GM18951 (cell line): ENCODE measurements around the gene ZMYND11.

ENCODE experiments used
- POLR2A ChIP-seq: IDR thresholded peaks from 4 replicates; pipeline ENCODE4 v1.6.1; 2011; ENCODE audit warnings: mild to moderate bottlenecking; ENCODE audit not compliant: insufficient read length, insufficient read depth; ENCODE audit errors: extremely low read depth
- in situ Hi-C: fragments of 300-500 bp; cut with MboI; formaldehyde crosslinking; loops from one replicate; pipeline ENCODE4 v1.12.0; 2022; ENCODE audit warnings: low sequenced_read_pairs, mixed read lengths, inconsistent platforms; ENCODE audit not compliant: unreplicated experiment

The ZMYND11 gene

DNA sequence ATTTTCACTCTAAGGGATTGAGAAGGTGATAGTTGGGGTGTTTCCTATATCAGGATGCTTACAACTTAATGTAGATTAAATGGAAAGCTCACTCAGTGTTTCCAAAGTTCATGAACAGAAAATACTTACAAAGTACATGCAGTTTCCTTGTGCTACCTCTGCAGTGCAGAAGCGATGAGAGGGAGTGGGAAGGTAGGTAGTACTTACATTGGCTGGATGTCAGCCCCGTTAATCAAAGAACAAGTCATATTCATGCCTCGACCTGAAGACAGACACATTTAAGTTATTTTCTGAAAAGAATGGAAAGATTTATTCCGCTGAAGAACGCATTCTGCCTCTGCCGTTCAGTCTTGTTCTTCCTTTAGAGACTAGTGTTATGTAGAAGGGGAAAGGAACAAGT is 93.1 kb downstream of the ZMYND11 start:
- in situ Hi-C loops = no loop called here
- no peak for TF ChIP-seq POLR2A

DNA sequence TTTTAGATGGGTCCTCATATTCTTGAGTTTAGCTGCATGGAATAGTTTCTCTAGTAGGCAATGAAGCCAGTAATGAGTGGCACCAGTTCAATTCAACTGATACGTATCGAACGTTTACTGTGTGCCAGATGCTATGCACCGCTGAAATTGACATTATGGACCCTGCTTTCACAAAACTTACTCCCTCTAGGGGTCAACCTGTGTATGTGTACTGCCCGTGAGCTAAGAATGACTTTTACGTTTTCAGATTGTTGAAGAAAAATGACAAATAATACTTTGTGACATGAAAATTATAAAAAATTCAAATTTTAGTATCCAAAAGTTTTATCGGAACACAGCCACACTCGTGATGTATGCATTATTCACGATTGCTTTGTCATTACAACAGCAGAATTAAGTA is 95.5 kb downstream of the ZMYND11 start:
- in situ Hi-C loops = no loop called here
- no peak for TF ChIP-seq POLR2A

DNA sequence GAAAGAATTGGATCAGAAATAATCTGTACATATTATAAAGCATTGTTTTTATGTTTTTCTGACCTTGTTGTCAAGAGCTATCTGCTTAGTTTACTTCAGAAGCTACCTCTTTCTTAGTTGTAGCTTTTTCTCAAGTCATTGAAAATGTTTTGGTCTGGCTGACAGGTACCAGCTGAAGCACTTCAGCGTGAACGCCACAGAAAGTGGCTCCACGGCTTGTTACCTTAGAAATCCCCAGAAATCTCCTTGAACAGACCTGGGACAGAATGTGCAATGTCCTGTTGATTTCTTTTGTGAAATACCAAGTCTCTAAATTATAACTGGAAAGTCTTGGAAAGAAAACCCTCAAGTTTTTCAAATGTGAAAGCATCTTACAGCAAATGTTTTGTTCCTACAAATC is 96.8 kb downstream of the ZMYND11 start:
- in situ Hi-C loops = no loop called here

DNA sequence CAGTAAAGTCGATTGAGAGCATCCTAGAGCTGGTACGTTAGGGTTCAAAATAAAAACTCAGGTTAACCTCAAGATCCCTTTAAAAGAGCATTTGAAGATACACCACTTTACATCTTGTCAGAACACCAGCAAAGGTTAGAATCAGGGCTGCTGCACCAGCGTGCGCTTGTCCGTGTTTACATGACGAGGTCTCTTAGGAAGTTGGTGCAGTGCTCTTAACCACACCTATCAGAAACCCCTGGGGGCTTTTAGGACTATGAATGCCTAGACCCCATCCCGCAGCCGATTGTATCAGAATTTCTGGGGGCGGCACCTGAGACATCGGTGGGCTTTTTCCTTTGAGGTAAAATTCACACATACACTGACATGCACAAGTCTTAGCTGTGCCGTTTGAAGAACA is 97.6 kb downstream of the ZMYND11 start:
- TF ChIP-seq POLR2A = no peak

More for the DNA sequence above, 96.8 kb downstream of the ZMYND11 start:
- TF ChIP-seq POLR2A = no peak

DNA sequence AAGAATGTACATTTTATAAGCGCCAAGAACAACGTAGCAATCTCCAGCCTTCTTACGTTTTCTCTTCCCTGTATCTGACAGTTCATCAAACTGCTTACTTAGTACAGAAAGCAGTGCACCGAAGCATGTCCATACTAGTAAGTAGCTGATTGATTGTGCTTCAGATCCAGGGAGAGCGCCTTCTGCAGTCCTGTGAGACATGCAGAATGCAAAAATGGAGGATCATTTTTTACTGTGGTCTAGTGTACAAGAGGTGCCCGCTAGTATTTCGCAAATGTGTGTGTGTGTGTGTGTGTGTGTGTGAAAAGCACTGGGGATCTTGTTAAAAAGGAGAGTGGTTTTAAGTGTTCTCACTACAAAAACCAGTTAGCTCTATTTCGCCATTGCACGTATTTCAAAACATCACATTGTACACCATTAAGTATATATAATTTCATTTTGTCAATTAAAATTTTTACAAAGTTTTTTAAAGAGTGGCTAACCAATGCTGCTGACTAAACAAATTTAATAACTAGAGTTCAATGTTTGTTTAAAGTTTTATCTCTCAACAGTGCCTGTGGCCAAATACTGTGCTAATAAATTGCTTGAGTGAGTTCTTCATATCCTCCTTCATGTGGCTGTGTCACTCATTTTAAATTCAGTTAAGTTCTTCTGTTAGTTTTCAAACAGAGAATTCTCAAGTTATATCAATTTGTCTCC is 99.6 kb downstream of the ZMYND11 start:
- in situ Hi-C loops = no loop called here
- no peak for TF ChIP-seq POLR2A

More for the DNA sequence above, 97.6 kb downstream of the ZMYND11 start:
- in situ Hi-C loops = no loop called here

DNA sequence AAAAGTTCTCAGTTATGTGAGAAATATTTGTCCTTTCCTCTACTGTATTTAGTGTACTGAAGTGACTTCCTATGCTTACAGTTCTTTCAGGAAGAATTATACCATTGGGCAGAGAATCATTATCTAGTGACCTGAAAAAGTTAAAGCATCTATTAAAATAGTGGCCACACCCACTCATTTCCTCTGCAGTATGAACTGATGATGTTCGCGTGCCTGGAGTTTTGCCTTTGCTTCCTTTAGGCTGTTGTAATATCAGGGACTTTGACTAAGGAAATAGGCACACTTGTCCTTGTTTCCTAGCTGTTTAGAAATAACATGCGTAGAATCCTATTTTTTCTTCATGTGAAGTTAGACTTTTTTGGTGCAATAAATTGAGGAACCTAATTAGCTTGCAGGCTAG is 100.7 kb downstream of the ZMYND11 start:
- no peak for TF ChIP-seq POLR2A
- in situ Hi-C loops = no loop called here

DNA sequence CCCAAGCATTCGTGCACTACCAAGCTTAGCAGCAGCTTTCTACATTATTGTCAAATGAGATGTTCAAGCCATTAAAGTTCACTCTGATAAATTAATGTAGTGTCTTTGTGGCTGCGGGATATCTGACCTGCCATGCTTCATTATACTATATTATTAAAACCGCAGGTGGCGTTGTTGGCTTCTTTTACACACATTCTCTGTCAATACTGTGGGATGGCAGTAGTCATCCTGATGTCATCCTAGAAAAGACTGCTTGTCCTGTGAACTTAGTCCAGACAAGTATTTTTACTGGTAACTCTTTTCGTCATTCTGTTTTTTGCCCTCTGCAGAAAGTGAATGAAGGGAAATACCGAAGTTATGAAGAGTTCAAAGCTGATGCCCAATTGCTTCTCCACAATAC is 103.9 kb downstream of the ZMYND11 start:
- no peak for TF ChIP-seq POLR2A
- in situ Hi-C loops = no loop called here

DNA sequence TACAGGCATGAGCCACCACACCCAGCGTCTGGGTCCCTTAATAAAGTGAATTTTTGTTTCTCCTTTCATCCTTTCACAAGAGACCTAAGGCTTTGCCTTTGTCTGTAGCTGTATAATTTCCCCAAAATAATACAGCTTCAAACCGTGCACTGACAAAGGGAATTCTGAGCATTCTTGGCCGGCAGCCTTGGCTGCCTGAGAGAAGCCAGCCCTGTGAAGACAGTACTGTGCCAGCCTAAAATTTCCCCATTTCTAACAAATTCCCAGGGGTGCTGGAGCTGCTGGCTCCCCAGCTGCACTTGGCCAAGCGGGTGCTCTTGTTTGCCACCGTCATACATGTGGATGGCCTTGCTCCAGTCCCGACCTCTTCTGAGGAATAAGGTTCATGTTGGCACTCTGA is 106.2 kb downstream of the ZMYND11 start:
- in situ Hi-C loops = no loop called here
- TF ChIP-seq POLR2A = no peak

DNA sequence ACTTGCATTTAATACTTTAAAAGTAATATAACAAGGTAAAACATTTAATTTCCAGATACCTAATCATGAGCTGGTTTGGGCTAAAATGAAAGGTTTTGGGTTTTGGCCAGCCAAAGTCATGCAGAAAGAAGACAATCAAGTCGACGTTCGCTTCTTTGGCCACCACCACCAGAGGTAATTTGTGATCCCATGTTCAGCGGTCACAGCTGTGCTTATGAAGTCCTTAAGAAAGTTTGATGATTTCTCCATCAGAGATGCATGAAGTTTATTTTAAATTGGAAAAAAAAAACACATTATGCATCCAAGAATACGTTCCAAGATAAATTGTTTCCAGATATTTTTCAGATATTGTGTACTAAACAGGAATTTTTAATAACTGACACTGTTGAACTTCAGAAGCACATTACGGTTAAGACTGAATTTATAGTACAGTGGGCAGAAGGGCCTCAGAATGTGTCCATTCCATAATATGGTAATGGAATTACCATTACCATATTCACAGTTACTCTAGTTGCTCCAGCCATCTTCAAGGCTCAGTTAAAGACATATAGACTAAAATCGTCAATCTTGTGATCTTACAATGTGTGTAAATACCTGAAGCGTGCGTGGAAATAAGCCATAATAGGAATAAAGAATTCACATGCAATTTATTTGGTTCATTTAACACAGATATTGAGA is 106.8 kb downstream of the ZMYND11 start:
- in situ Hi-C loops = no loop called here
- no peak for TF ChIP-seq POLR2A

DNA sequence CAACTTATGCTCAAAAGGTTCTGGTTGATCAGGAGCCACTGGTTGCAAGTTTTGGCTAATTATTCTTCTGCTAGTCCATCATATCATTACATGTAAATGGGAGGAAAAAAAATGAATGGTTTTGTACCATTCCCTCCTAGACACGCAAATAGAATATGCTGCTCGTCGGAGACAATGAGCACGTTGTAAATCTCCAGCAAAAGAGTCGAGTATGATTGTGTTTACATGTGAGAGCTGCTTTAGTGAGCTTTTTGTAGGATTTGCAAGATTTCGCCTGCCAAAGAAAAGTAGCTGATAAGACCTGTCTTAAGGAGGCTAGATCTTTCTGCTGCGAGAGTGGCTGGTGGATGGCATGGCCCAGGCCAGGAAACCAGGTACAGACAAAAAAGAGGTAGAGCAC is 109.0 kb downstream of the ZMYND11 start:
- no peak for TF ChIP-seq POLR2A

DNA sequence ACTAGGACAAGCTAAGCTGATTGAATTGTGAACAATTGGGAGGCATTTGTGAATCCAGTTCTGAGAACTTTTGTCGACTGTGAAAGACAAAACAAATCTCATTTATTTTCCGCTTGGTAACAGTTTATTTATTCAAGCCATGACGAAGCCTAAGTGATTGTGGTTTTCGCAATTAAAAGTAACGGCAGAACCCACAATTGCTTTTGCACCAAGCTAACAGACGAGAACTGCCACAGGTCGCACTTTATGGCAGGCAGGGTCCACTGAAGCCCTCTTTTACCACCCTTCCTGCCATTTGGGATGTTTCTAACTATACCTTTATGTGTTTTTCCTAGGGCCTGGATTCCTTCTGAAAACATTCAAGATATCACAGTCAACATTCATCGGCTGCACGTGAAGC is 111.2 kb downstream of the ZMYND11 start:
- TF ChIP-seq POLR2A = no peak
- in situ Hi-C loops = no loop called here

More for the DNA sequence above, 109.0 kb downstream of the ZMYND11 start:
- in situ Hi-C loops = no loop called here

DNA sequence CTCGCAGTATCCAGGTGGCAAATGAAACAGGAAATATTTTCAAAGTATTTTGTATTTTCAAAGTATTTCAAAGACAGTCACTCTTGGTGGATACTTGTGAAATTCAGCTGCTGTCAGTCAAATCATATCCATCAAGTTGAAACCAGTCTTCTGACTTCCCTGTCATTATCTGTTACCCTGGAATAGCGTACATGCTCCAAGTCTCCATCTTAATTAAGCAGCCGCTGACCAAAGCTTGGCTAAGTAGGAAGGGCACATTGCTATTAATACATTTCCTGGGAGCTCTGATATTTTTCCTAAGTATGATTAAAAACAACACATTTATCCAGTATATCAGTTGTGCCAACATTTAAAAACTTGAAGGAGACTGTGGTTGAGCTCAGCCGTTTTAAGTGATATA is 112.2 kb downstream of the ZMYND11 start:
- in situ Hi-C loops = no loop called here
- TF ChIP-seq POLR2A = no peak

DNA sequence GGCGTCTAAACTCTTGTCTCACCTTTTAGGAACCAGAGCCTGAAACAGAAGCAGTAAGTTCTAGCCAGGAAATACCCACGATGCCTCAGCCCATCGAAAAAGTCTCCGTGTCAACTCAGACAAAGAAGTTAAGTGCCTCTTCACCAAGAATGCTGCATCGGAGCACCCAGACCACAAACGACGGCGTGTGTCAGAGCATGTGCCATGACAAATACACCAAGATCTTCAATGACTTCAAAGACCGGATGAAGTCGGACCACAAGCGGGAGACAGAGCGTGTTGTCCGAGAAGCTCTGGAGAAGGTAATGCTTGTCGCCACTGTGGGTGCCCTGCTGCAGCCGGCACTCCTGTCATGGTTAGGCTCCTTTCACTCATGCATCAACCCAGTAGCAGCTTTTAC is 113.1 kb downstream of the ZMYND11 start:
- TF ChIP-seq POLR2A = no peak
- in situ Hi-C loops = no loop called here

DNA sequence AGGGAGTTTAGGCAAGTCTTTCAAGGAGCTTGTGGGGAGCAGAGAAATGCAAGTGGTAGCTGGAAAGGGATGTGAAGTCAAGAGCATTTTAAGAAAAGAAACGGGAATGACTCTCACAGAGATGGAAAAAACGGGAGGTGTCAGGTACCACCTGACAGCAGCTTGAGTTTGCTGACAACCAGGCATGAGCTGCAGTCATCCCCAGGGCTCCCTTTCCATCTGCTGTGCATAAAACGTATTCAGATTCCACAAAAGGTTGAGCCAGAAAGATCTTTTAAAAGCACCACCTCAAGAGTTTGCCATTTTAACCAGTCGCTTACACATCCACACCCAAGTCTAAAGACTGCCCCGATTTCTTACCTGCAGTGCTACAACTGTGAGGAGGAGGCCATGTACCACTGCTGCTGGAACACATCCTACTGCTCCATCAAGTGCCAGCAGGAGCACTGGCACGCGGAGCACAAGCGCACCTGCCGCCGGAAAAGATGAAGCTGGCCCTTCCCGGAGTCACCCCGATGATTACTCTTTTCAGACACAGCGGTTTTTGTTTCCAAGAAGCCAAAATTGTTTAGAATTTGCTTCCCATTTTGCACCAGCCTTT is 116.8 kb downstream of the ZMYND11 start:
- no peak for TF ChIP-seq POLR2A
- in situ Hi-C loops = no loop called here
